Measurements from ENCODE around the gene SLC25A1.
"Not testable (repeated sequence)": the region's sequence is repeated elsewhere in the genome, so short reads cannot be mapped to it uniquely, and the experiment has no call there.

SLC25A1 gene

GRCh38 chr22:19203834-19204233 lies 25.3 kb upstream of the SLC25A1 start:
- DNase-seq (ENCODE audit: insufficient read length) (no peak), FAIRE-seq (no peak)
- no peak for TF ChIP-seq POLR2AphosphoS5 (IDR thresholded peaks at IDR 0.05; ENCODE audit: low read depth, low read length)
- no peak for TF ChIP-seq POLR2A (IDR thresholded peaks at IDR 0.05; ENCODE audit: low read depth, low read length)
- no peak for TF ChIP-seq TAF1 (IDR thresholded peaks at IDR 0.05; ENCODE audit: borderline replicate concordance, low read depth, low read length)

GRCh38 chr22:19202799-19203186 lies 24.3 kb upstream of the SLC25A1 start:
- not testable (repeated sequence) for DNase-seq (ENCODE audit: insufficient read length); FAIRE-seq

- TF ChIP-seq POLR2AphosphoS5 (IDR thresholded peaks at IDR 0.05; ENCODE audit: low read depth, low read length): no peak
- no peak for TF ChIP-seq POLR2A (IDR thresholded peaks at IDR 0.05; ENCODE audit: low read depth, low read length)
- no peak for TF ChIP-seq TAF1 (IDR thresholded peaks at IDR 0.05; ENCODE audit: borderline replicate concordance, low read depth, low read length)
- DNase-seq (ENCODE audit: insufficient read length) (no peak), FAIRE-seq (no peak)
Measured at GRCh38 chr22:19201869-19202798, 23.6 kb upstream of the SLC25A1 start.

- DNase-seq (ENCODE audit: insufficient read length) (no peak), FAIRE-seq (no peak)
- no peak for TF ChIP-seq POLR2AphosphoS5 (IDR thresholded peaks at IDR 0.05; ENCODE audit: low read depth, low read length)
- no peak for TF ChIP-seq POLR2A (IDR thresholded peaks at IDR 0.05; ENCODE audit: low read depth, low read length)
- no peak for TF ChIP-seq TAF1 (IDR thresholded peaks at IDR 0.05; ENCODE audit: borderline replicate concordance, low read depth, low read length)
Measured at GRCh38 chr22:19201130-19201868, 22.8 kb upstream of the SLC25A1 start.

- TF ChIP-seq POLR2AphosphoS5 (IDR thresholded peaks at IDR 0.05; ENCODE audit: low read depth, low read length) (no peak), TAF1 (IDR thresholded peaks at IDR 0.05; ENCODE audit: borderline replicate concordance, low read depth, low read length) (no peak)
- DNase-seq (ENCODE audit: insufficient read length) (no peak), FAIRE-seq (no peak)
Measured at GRCh38 chr22:19199479-19199878, 20.9 kb upstream of the SLC25A1 start.

- FAIRE-seq: no peak
- no peak for DNase-seq (ENCODE audit: insufficient read length)
- TF ChIP-seq POLR2A (IDR thresholded peaks at IDR 0.05; ENCODE audit: low read depth, low read length): no peak
Measured at GRCh38 chr22:19197997-19198865, 19.7 kb upstream of the SLC25A1 start.

- TF ChIP-seq POLR2A (IDR thresholded peaks at IDR 0.05; ENCODE audit: low read depth, low read length) (no peak), TAF1 (IDR thresholded peaks at IDR 0.05; ENCODE audit: borderline replicate concordance, low read depth, low read length) (no peak), POLR2AphosphoS5 (IDR thresholded peaks at IDR 0.05; ENCODE audit: low read depth, low read length) (no peak)
- DNase-seq (ENCODE audit: insufficient read length): no peak
- FAIRE-seq: no peak
Measured at GRCh38 chr22:19196841-19197612, 18.5 kb upstream of the SLC25A1 start.

- TF ChIP-seq TAF1 (IDR thresholded peaks at IDR 0.05; ENCODE audit: borderline replicate concordance, low read depth, low read length) (no peak), POLR2AphosphoS5 (IDR thresholded peaks at IDR 0.05; ENCODE audit: low read depth, low read length) (no peak), POLR2A (IDR thresholded peaks at IDR 0.05; ENCODE audit: low read depth, low read length) (no peak)
- DNase-seq (ENCODE audit: insufficient read length) (no peak), FAIRE-seq (no peak)
Measured at GRCh38 chr22:19195796-19196731, 17.5 kb upstream of the SLC25A1 start.

- no peak for TF ChIP-seq TAF1 (IDR thresholded peaks at IDR 0.05; ENCODE audit: borderline replicate concordance, low read depth, low read length)
- no peak for TF ChIP-seq POLR2A (IDR thresholded peaks at IDR 0.05; ENCODE audit: low read depth, low read length)
- TF ChIP-seq POLR2AphosphoS5 (IDR thresholded peaks at IDR 0.05; ENCODE audit: low read depth, low read length): no peak
- FAIRE-seq (no peak), DNase-seq (ENCODE audit: insufficient read length) (no peak)
Measured at GRCh38 chr22:19194766-19195536, 16.4 kb upstream of the SLC25A1 start.

Data from GM12892 (cell line).